ENCODE data around the gene CSRP2. TPM values are rescaled to one million over a fixed set of nuclear protein-coding genes. Genes with fewer than 3 reads are reported as not detected.

The CSRP2 gene
- total and polyA plus RNA-seq, 4 donors: 3.7 to 38.0 (median 26.2) TPM

DNA sequence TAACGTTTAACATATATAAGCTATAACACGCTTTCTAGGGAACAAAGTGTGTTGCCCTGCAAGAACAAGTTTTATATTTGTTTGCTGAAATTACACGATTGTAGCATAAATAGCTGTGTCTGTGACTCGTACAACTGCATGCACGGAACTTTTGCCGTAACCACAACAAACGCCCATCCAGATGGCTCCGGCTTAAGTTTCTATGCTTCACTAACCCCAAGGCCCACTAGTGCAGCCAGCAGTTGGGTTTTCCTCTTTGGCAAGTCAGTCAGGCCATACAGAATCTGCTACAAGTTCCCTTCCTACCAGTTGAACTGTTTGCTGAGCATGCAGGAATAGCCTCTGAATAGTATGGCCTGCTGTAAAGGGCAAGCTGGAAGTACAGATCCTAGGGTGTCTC, 12.1 kb downstream of the CSRP2 start:
- DNase-seq (ENCODE audit: low spot score): no peak
- H3K9ac ChIP-seq (ENCODE audit: low read depth in 1 of 2, low read length in 2 of 2): no peak overlapping the region
- no peak overlapping the region for H3K27ac ChIP-seq (ENCODE audit: low read depth in 1 of 2, low read length in 2 of 2)
- no peaks in the 10 kb centered on the region for H3K36me3 ChIP-seq (ENCODE audit: control insufficient read depth in 4 of 4, insufficient read depth in 3 of 4, low read depth in 1 of 4, low read length in 3 of 4)
- TF ChIP-seq YY1 (IDR thresholded peaks at IDR 0.05): no peak
- no peak for TF ChIP-seq SP1 (IDR thresholded peaks at IDR 0.05)
- TF ChIP-seq, protein P1, sequence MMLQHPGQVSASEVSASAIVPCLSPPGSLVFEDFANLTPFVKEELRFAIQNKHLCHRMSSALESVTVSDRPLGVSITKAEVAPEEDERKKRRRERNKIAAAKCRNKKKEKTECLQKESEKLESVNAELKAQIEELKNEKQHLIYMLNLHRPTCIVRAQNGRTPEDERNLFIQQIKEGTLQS (IDR thresholded peaks at IDR 0.05): no peak
- no peak for TF ChIP-seq HNF4A (conservative IDR thresholded peaks at IDR 0.05)
- 94% methylated on average over 8 of the region's 8 CpGs for WGBS
- H3K27me3 ChIP-seq (ENCODE audit: control insufficient read depth in 4 of 4, insufficient read depth in 4 of 4, low read length in 3 of 4): no peaks in the 10 kb centered on the region
- no peaks in the 10 kb centered on the region for H3K9me3 ChIP-seq (ENCODE audit: control insufficient read depth in 4 of 4, low read length in 3 of 4)
- H3K4me3 ChIP-seq (ENCODE audit: low read depth in 1 of 3, low read length in 3 of 3): no peak overlapping the region
- H3K4me1 ChIP-seq (ENCODE audit: control insufficient read depth in 4 of 4, insufficient read depth in 4 of 4, low read length in 3 of 4): no peaks in the 10 kb centered on the region

DNA sequence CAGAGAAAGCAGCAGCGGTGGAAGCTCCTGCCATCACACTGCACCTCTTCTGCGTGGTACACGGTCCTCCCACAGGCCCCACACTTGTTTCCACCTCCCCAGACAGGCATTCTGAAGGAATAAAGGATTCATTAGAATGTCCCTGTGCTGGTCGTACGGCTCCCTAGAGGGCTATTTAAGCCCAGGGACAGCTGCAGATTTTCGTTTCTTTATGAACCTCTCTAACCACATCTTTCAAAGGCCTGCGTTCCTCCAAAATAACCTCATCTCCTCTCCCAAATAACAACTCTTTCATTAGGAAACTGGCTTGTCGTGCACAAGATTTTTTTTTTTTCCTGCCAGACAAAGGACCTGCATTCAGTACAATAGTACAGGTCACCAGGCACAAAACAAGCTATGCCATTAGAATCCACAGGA, 12.7 kb downstream of the CSRP2 start:
- Histone ChIP-seq H3K9me3 (ENCODE audit: control insufficient read depth in 4 of 4, low read length in 3 of 4) (no peaks in the 10 kb centered on the region), H3K4me1 (ENCODE audit: control insufficient read depth in 4 of 4, insufficient read depth in 4 of 4, low read length in 3 of 4) (no peaks in the 10 kb centered on the region), H3K9ac (ENCODE audit: low read depth in 1 of 2, low read length in 2 of 2) (no peak overlapping the region), H3K27me3 (ENCODE audit: control insufficient read depth in 4 of 4, insufficient read depth in 4 of 4, low read length in 3 of 4) (no peaks in the 10 kb centered on the region), H3K27ac (ENCODE audit: low read depth in 1 of 2, low read length in 2 of 2) (no peak overlapping the region), H3K36me3 (ENCODE audit: control insufficient read depth in 4 of 4, insufficient read depth in 3 of 4, low read depth in 1 of 4, low read length in 3 of 4) (no peaks in the 10 kb centered on the region), H3K4me3 (ENCODE audit: low read depth in 1 of 3, low read length in 3 of 3) (no peak overlapping the region)
- WGBS: 89% methylated on average over 8 of the region's 8 CpGs
- TF ChIP-seq, protein P2, sequence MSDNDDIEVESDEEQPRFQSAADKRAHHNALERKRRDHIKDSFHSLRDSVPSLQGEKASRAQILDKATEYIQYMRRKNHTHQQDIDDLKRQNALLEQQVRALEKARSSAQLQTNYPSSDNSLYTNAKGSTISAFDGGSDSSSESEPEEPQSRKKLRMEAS (IDR thresholded peaks at IDR 0.05): no peak
- TF ChIP-seq, protein P3, sequence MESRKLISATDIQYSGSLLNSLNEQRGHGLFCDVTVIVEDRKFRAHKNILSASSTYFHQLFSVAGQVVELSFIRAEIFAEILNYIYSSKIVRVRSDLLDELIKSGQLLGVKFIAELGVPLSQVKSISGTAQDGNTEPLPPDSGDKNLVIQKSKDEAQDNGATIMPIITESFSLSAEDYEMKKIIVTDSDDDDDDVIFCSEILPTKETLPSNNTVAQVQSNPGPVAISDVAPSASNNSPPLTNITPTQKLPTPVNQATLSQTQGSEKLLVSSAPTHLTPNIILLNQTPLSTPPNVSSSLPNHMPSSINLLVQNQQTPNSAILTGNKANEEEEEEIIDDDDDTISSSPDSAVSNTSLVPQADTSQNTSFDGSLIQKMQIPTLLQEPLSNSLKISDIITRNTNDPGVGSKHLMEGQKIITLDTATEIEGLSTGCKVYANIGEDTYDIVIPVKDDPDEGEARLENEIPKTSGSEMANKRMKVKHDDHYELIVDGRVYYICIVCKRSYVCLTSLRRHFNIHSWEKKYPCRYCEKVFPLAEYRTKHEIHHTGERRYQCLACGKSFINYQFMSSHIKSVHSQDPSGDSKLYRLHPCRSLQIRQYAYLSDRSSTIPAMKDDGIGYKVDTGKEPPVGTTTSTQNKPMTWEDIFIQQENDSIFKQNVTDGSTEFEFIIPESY (IDR thresholded peaks at IDR 0.05): no peak
- TF ChIP-seq YY1 (IDR thresholded peaks at IDR 0.05) (no peak), SP1 (IDR thresholded peaks at IDR 0.05) (no peak), GABPA (IDR thresholded peaks at IDR 0.05 in 1 of 2, conservative IDR thresholded peaks at IDR 0.05 in 1 of 2) (no peak), HNF4G (IDR thresholded peaks at IDR 0.05) (no peak), RXRA (IDR thresholded peaks at IDR 0.05) (no peak), TAF1 (conservative IDR thresholded peaks at IDR 0.05) (no peak), EGR1 (IDR thresholded peaks at IDR 0.05; ENCODE audit: low read depth in 2 of 2) (no peak), FOXA1 (IDR thresholded peaks at IDR 0.05) (no peak), HNF4A (conservative IDR thresholded peaks at IDR 0.05) (no peak), RAD21 (IDR thresholded peaks at IDR 0.05) (no peak), FOXA2 (IDR thresholded peaks at IDR 0.05) (no peak), JUND (IDR thresholded peaks at IDR 0.05) (no peak), NR2F2 (IDR thresholded peaks at IDR 0.05) (no peak)
- TF ChIP-seq, protein P1 (IDR thresholded peaks at IDR 0.05): no peak
- TF ChIP-seq, protein P4, sequence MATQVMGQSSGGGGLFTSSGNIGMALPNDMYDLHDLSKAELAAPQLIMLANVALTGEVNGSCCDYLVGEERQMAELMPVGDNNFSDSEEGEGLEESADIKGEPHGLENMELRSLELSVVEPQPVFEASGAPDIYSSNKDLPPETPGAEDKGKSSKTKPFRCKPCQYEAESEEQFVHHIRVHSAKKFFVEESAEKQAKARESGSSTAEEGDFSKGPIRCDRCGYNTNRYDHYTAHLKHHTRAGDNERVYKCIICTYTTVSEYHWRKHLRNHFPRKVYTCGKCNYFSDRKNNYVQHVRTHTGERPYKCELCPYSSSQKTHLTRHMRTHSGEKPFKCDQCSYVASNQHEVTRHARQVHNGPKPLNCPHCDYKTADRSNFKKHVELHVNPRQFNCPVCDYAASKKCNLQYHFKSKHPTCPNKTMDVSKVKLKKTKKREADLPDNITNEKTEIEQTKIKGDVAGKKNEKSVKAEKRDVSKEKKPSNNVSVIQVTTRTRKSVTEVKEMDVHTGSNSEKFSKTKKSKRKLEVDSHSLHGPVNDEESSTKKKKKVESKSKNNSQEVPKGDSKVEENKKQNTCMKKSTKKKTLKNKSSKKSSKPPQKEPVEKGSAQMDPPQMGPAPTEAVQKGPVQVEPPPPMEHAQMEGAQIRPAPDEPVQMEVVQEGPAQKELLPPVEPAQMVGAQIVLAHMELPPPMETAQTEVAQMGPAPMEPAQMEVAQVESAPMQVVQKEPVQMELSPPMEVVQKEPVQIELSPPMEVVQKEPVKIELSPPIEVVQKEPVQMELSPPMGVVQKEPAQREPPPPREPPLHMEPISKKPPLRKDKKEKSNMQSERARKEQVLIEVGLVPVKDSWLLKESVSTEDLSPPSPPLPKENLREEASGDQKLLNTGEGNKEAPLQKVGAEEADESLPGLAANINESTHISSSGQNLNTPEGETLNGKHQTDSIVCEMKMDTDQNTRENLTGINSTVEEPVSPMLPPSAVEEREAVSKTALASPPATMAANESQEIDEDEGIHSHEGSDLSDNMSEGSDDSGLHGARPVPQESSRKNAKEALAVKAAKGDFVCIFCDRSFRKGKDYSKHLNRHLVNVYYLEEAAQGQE (IDR thresholded peaks at IDR 0.05): no peak
- TF ChIP-seq, protein P5, sequence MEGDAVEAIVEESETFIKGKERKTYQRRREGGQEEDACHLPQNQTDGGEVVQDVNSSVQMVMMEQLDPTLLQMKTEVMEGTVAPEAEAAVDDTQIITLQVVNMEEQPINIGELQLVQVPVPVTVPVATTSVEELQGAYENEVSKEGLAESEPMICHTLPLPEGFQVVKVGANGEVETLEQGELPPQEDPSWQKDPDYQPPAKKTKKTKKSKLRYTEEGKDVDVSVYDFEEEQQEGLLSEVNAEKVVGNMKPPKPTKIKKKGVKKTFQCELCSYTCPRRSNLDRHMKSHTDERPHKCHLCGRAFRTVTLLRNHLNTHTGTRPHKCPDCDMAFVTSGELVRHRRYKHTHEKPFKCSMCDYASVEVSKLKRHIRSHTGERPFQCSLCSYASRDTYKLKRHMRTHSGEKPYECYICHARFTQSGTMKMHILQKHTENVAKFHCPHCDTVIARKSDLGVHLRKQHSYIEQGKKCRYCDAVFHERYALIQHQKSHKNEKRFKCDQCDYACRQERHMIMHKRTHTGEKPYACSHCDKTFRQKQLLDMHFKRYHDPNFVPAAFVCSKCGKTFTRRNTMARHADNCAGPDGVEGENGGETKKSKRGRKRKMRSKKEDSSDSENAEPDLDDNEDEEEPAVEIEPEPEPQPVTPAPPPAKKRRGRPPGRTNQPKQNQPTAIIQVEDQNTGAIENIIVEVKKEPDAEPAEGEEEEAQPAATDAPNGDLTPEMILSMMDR (IDR thresholded peaks at IDR 0.05; ENCODE audit: low read depth, low read length, missing input control): no peak
- DNase-seq (ENCODE audit: low spot score): no peak

All from liver (tissue), 9 donors.